Stimulated activated naive CD4-positive, alpha-beta T cell (primary cell): ENCODE measurements around the gene BTN3A1.

Source experiments
- DNase-seq, 6 experiments: peaks; one replicate each; lab custom pipeline; 2025; lab: John Stamatoyannopoulos, UW

The BTN3A1 gene

DNA sequence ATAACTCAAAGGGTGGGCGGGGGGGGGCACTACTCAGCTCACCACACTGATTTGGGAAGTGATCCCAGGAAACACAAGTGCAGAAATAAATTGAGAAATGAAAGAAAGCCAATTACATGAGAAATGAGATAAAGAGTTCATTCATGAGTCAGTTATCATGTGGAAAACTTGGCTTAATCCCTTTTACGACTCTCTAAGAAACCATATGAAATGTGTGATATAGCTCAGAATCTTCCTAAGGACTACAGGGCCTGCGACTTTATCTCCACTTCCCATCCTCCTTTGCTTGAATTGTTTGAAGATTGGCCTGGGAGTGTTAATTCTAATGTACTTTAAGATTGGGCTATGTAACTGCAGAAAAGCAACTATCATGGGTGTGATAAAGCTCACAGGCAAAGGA is 22.8 kb upstream of the BTN3A1 start:
- no peak for DNase-seq

DNA sequence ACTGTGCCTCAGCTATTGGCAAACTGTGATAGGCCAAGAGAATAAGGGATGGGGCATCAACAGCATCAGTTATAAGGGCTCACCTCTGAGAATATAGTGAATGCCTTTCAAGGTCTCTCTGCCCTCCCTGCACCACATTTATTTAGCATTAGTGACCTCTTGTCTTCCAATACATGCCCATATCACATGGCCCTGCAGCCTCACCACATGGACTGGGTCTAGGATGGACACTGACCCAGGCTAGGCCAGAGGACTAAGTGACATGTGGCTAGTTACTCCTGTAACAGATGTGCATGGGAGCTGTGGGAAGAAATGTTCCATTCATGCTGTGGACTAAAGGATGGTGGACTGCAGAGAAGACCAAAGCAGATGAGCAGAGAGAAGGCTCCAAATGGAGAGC is 22.3 kb upstream of the BTN3A1 start:
- DNase-seq: no peak

DNA sequence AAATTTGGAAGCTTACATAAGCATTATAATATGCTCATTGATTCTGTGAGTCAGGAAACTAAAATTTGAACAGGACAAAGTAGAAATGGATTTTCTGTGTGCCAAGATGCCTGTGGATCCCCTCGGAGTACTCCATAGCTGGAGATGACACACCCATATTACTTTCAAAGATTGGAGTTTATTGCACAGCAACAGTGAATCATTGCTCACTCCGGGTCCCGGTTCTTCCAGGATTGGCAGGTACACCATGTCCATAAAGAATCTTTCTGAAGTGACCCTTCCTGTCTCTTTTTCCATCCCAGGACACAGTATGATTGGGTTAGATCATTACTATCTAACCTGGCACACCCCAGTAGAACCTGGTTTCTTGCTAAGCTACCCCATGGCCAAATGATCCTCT is 21.8 kb upstream of the BTN3A1 start:
- no peak for DNase-seq

DNA sequence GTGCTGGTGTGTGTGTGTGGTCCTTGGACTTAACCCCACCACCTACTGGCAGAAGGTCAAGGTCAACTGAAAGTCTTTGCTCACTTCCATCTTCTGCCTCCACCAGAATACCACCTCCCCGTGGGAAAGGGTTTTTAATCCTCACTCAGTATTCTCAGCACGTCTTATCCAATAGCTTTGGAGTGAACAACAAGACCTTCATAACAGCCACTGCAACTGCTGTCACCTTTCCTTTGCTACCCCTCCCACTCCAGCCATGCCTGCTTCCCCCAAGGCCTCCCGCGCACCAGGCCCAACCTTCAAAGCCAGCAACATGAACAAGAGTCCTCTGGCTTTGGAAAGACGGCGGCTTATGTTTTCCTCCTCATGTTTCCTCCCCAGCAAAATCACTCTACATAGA is 20.0 kb upstream of the BTN3A1 start:
- DNase-seq: no peak

DNA sequence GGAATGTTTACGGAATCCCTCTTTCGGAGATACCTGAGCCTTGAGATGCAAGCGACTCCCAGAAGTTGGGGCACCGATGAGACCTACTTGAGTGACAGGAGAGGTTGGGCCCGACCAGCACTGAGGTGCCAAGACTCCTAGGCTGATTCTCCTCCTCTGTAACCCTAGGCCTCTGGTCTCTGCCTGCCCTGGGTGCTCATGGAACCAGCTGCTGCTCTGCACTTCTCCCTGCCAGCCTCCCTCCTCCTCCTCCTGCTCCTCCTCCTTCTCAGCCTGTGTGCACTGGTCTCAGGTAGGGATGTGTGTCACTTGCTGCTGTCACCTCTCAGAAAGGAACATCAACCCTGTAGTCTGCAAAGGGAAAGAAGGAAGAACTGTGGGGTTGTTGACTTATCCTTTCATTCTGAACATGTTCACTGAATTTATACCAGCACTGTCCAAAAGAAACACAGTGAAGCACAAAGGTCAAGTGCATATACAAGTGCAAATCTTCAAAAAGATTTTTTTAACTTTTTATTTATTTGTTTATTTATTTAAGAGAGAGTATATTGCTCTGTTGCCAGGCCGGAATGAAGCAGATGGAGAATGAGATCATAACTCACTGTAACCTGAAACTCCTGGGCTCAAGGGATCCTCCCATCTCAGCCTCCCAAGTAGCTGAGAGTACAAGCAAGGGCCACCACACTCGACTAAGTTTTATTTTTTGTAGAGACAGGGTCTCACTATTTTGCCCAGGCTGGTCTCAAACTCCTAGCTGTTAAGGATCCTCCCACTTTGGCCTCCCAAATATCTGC is 18.3 kb upstream of the BTN3A1 start:
- peak in 1 of 6 experiments; percentile 9 for DNase-seq

DNA sequence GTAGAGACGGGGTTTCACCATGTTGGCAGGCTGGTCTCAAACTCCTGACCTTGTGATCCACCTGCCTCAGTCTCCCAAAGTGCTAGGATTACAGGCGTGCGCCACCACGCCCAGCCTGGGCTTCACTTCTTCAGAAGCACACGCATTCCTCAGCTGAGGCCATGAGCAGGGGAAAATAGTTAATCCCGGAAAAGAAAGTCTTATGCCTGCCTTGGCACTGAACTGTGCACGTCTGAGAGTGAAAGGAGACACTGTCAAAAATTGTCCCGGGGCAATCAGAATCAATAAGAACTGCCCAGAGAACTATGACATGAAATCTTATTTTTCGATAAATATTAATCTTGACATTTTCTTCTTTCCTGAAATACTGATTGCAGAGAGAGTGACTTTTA is 16.3 kb upstream of the BTN3A1 start:
- no peak for DNase-seq

DNA sequence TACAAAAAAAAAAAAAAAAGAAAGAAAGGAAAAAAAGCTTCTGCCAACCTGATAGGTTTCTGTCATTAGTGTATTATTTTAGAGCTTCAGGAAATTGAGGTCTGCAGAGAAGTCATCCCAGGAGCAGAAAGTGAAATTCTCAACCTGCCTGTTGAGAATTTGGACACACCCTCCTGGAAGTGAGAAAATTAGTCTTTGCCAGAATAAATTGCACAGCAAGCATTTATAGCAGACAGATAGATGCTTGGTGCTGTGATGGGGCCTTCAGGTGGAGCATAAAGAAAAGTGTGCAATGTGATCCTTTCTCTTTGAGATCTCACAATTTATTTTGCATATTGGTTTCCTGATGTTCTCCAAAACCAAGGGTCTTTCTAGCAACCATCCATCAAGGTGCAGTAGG is 14.5 kb upstream of the BTN3A1 start:
- no peak for DNase-seq

DNA sequence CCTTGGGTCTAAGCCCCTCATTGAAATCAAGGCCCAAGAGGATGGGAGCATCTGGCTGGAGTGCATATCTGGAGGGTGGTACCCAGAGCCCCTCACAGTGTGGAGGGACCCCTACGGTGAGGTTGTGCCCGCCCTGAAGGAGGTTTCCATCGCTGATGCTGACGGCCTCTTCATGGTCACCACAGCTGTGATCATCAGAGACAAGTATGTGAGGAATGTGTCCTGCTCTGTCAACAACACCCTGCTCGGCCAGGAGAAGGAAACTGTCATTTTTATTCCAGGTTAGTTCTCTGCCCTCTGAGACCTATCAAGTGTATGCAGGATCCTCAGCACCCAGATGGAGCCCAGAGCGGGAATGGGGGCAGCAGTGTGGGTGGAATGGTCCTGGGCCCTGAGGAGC is 14.1 kb upstream of the BTN3A1 start:
- DNase-seq: no peak

DNA sequence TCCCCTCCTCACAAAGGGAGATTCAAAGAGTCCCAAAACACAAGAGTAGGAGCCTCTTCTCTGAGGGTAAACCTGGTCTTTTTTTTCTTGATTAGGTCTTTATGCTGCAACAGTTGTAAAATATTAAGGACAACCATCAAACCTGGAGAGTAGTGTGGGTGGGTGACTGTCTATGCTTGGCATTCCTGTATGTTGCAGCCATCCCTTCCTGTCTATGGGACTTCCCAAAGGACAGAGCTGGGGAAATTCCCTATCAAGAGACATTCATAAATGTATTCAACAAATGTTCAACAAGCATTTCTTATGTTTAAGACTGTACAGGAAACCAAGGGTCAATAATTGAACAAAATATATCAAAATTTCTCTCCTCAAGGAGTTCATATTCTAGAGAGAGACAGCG is 13.6 kb upstream of the BTN3A1 start:
- no peak for DNase-seq

DNA sequence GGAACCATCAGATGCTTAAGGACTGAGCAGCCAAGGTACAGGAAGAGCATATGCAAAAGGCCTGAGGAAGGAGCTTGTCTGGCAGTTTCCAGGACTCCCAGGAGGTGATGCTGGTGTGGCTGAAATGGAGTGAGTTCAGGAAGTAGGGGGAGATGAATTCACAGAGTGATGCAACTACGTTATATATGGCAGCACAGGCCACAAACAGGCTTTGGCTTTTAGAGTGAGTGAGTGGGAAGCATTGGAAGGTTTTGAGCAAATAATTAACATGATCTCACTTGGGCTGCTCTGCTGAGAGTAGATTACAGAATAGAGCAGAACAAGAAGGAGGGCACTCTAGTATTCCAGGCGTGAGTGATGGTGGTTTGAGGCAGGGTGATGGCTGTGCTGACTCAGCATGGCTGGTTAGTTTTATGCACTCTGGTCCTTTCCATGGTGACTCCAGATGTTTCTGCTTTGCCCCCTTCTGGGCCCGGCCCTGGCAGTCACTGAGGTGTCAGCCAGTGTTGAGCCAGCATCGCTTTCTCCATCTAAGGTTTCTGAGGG is 12.7 kb upstream of the BTN3A1 start:
- no peak for DNase-seq

DNA sequence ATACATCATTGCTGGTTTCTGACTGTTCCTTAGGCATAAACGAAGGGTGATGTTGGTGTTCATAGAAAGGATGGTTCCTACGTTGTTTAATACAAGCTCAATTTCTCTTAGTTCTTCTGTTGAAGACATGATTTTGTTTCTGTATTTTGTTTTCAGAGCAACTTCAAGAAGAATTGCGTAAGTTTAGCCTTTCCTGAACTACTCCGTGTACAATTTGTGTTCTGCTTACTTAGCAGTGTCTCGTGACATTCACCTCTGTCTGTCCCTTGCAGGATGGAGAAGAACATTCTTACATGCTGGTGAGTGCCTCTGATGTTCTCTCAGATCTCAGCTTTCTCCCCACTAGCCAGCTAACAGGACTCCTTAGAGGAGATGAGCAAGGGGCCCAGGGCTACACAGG is 11.5 kb upstream of the BTN3A1 start:
- DNase-seq: no peak

DNA sequence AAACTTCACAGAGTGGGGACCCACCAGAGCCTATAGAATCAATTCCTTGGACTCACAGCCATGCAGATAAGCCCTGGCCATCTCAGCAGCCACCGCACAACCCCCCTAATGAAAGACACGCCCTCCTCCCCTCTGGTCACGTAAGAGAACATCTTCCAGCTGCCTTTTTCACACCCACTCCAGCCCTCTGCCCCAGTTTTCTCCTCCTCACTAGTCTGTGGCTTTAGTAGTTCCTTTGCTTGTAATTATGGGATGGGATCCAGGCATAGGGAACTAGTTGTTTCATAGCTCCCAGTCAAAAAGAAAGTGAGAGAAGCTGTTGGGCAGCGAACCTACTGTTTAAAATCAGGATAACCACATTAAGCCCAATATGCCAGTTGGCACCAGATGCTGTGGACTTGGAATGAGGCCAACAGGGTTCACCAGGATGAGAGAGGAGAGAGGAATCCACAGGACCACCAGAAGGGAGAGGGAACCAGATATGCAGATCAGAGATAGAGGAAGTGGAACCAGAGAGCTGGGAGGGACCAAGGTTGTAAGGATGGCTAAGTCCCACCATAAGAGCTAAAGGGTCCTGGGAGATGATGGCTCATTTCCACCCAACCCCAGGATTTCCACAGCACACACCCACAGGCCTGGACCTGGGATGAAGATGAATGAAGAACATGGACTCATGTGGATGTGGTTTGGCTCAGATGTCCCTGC is 9.0 kb upstream of the BTN3A1 start:
- DNase-seq: no peak

DNA sequence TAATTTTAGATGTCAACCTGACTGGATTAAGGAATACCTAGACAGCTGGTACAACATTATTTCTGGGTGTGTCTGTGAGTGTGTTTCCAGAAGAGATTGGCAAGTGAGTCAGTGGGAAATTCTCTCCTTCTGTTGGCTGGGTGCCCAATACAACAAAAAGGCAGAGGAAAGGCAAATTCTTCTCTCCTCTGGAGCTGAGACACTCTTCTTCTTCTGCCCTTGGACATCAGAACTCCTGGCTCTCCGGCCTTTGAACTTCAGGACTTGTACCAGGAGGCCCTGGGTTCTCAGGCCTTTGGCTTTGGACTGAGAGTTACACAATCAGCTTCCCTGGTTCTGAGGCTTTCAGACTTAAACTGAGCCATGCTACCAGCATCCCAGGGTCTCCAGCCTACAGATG is 7.8 kb upstream of the BTN3A1 start:
- DNase-seq: no peak

DNA sequence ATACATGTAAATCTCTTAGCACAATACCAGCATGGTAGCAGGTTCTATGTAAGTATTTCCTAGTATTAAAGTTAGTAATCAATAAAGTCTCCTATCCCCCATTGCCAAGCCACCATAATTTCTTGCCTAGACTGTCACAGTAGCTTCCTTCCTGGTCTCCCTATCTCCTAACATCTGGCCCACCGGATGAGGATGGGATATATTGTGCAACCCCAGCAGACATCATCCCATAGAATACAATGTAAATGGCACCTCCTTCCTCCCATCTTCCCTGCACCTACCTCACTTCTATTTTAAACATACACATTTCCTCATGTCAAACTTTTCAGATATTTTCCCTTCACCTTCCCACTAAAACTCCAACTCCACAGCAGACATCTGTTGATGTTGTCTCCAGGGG is 3.5 kb upstream of the BTN3A1 start:
- no peak for DNase-seq

DNA sequence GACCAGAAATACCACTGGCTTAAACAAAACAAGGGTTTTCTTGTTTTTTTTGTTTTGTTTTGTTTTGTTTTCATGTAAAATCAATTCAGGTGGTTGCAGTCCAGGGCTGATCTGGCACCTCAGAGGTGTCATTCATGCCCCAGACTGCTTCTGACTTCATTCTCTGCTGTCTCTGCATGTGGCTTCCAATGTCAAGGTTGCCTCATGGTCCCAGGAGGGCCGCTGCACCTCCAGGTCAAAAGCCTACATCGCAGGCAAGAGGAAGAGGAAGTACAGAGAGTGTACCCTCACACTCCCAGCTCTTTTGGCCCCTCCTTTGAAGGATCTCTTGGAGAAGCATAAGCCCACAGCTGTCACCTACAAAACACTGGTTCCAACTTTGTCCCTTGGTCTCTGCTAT is 1.4 kb upstream of the BTN3A1 start:
- DNase-seq: no peak

DNA sequence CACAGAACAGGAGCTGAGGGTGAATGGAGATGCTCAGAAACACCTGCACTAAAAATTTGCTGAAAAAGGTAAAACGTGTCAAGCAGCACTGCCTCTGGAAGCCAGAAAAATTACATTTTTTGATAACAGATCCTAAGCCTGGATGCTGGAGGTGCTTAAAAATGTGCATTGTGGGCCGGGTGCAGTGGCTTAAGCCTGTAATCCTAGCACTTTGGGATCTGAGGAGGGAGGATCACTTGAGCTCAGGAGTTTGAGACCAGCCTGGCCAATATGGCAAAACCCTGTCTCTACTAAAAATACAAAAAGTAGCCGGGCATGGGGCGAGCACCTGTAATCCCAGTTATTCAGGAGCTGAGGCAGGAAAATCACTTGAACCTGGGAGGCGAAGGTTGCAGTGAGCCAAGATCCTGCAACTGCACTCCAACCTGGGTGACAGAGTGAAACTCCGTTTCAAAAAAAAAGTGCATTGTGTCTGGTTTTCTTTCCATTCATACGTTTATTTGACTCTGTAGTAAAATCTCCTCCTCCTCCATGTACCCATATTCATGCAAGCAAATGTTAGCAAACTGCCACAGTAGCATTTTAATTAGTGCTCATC is 587 bp upstream of the BTN3A1 start:
- no peak for DNase-seq

DNA sequence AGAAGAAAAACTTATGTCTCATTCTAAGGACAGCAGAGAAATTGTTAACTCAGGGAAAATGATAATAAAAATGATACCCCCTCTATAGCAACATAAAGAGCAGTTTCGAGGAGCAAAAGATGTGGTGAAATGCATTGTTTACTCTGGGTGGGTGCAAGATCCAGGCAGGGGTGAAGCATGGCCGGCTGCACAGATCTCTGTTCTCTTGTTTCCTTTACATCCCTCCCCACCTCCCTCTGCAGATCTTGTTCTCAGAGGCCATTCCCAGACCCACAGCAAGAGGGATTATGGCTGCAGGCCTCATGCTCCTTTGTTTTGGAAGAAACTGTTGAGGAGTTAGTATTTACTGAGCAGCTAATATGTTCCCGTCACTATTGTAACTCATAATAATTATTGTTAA is 1.8 kb downstream of the BTN3A1 start:
- DNase-seq: no peak

DNA sequence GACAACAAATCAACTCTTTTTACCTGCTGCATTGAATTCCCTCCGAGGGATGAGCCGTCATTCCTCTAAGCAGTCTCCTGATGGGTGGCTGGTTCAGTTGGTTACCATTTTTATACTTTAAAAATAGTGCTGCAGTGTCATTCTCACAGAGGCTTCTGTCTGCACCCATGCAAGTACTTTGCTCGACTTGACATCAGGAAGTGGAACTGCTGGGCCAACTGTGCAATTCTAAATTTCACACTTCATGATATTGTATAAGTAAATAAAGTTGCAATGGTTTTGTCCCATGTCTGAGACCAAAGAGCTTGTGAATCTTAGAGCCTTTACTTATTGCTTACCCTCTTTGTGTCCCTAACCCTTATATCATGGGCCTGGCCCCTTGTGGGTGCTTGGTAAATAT is 2.5 kb downstream of the BTN3A1 start:
- peak in 1 of 6 experiments; percentile 7 for DNase-seq

DNA sequence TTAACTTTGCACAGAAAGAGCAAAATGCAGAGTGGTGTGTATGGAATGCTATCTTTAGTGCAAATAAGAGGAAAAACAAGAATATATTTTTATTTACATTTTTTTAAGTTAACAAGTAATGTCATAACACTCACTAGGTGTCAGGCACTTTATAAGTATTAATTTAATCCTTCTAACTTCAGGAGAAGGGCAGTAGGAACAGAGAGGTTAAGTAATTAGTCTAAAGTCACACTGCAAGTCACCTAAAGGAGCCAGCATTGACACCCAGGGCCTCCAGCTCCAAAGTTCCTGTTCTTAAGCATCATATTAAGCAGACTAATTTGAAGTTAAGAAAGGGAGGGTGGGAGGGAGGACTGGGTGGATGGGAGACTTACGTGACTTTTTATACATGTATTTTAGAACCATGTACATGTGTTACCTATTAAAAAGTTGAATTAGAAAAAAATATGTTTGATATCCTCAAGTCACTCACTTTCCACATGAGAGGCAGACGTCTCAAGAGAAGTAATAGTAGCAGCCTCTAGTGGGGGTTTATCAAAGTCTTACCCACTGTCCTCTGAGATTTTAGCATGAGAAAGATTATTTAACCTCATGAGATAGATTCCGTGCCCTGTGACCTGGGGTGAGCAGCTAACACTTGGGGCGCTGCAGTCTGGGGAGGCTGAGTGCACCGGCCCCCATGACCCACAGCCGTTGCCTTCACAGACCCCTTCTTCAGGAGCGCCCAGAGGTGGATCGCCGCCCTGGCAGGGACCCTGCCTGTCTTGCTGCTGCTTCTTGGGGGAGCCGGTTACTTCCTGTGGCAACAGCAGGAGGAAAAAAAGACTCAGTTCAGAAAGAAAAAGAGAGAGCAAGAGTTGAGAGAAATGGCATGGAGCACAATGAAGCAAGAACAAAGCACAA is 7.0 kb downstream of the BTN3A1 start:
- no peak for DNase-seq

DNA sequence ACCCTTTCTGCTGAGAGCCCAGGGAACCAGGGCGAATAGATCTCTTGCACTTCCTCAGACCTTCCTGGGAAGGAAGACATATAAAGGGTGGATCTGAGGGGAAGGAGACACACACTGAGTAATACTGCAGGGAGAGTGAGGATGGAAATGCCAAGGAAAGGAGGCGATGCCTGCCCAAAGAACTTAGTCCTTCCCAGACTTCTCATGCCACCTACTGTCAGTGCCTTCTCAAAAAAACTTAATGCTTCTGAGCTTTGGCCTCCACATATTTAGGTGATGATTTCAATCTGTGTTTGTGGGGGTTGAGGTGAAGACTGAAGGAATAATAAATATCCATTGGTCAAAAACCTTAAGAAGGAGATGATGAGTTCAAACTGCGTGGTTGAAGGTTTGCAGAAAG is 9.7 kb downstream of the BTN3A1 start:
- no peak for DNase-seq

DNA sequence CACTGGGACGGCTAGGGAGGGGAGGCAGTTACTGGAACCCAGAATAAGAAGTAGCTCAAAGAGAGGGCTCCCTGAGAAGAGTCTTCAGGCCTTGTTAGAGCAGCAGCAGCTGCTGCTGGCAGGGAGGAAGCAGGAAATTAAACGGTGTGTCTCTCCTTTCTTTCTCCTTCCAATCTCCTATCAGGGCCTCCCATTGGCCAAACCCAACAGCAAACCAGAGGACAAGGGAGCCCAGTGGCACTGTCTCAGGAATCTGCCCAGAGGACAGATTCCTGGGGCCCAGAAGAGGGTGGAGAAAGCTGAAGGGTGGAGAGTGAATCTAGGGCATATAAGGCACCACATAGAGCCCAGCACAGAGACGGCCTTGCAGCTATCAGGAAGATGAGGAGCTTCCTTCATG is 10.2 kb downstream of the BTN3A1 start:
- no peak for DNase-seq

DNA sequence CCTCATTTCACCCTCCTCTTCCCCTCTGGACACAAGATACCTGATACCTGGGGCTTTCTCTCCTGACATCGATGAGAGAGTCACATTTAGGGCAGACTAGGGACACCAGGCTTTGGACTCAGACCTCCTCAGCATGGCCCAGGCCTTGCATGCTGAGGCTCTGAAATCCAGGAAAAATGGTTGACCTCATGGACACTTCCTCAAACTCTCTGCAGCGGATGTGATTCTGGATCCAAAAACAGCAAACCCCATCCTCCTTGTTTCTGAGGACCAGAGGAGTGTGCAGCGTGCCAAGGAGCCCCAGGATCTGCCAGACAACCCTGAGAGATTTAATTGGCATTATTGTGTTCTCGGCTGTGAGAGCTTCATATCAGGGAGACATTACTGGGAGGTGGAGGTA is 10.9 kb downstream of the BTN3A1 start:
- DNase-seq: no peak
